ENCODE results near the gene RAPGEF1.
"Not testable (repeated sequence)": the region's sequence is repeated elsewhere in the genome, so short reads cannot be mapped to it uniquely, and the experiment has no call there.

Gene RAPGEF1

GRCh38 chr9:131656356-131657036 lies 83.4 kb downstream of the RAPGEF1 start:
- no peak overlapping the region for H3K4me3 ChIP-seq (ENCODE audit: low read depth, low read length)
- TF ChIP-seq CTCF (conservative IDR thresholded peaks at IDR 0.05; ENCODE audit: low read depth, low read length) = no peak
- DNase-seq (ENCODE audit: low read depth) = no peak

- not testable (repeated sequence) for DNase-seq (ENCODE audit: low read depth); H3K4me3 ChIP-seq (ENCODE audit: low read depth, low read length)
Measured at GRCh38 chr9:131654369-131654768, 85.5 kb downstream of the RAPGEF1 start.

- no peak overlapping the region for H3K4me3 ChIP-seq (ENCODE audit: low read depth, low read length)
- TF ChIP-seq CTCF (conservative IDR thresholded peaks at IDR 0.05; ENCODE audit: low read depth, low read length) = no peak
- DNase-seq (ENCODE audit: low read depth) = peak; percentile 77
Measured at GRCh38 chr9:131651599-131651998, 88.3 kb downstream of the RAPGEF1 start.

GRCh38 chr9:131651160-131651559 lies 88.7 kb downstream of the RAPGEF1 start:
- DNase-seq (ENCODE audit: low read depth) = no peak
- TF ChIP-seq CTCF (conservative IDR thresholded peaks at IDR 0.05; ENCODE audit: low read depth, low read length) = no peak
- no peak overlapping the region for H3K4me3 ChIP-seq (ENCODE audit: low read depth, low read length)

GRCh38 chr9:131650254-131650653 lies 89.6 kb downstream of the RAPGEF1 start:
- no peak for DNase-seq (ENCODE audit: low read depth)
- no peak overlapping the region for H3K4me3 ChIP-seq (ENCODE audit: low read depth, low read length)
- no peak for TF ChIP-seq CTCF (conservative IDR thresholded peaks at IDR 0.05; ENCODE audit: low read depth, low read length)

- H3K4me3 ChIP-seq (ENCODE audit: low read depth, low read length) = no peak overlapping the region
- no peak for TF ChIP-seq CTCF (conservative IDR thresholded peaks at IDR 0.05; ENCODE audit: low read depth, low read length)
- no peak for DNase-seq (ENCODE audit: low read depth)
Measured at GRCh38 chr9:131649646-131650045, 90.2 kb downstream of the RAPGEF1 start.

GRCh38 chr9:131645078-131645776 lies 94.6 kb downstream of the RAPGEF1 start:
- DNase-seq (ENCODE audit: low read depth) = no peak
- no peak for TF ChIP-seq CTCF (conservative IDR thresholded peaks at IDR 0.05; ENCODE audit: low read depth, low read length)
- H3K4me3 ChIP-seq (ENCODE audit: low read depth, low read length) = no peak overlapping the region
